ENCODE data around the gene IFIT1.

DNA sequence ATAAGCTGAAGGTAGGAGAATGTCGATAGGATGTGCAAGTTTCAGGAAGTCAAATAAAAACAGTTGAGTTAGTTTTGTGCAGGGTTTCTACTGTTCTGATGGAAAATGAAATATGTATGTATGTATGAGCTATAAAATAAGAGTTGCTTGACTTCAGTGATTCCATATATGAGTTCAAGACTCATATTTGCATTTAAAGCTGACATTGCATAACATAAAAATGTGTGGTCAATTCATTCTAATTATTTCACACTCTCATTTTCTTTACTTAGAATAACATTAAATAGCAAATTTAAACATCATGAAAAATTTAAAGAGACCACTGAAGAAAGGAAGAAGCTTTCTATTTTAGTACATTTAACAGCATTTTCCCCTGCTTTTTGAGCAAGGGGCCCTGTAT, 59.8 kb downstream of the IFIT1 start:
- no peak for TF ChIP-seq POLR2A (IDR thresholded peaks at IDR 0.05; ENCODE audit: low read depth)
- TF ChIP-seq EP300 (IDR thresholded peaks at IDR 0.05): no peak
- TF ChIP-seq CTCF (IDR thresholded peaks at IDR 0.05): no peak
